HG02571 (cell line): ENCODE measurements around the gene PLA2G6.

Experiments used
- ATAC-seq: cut with Tn5 transposase; IDR thresholded peaks from one replicate; pipeline ENCODE4 v1.9.1; 2021; ENCODE audit warnings: mild to moderate bottlenecking, moderate library complexity; ENCODE audit not compliant: unreplicated experiment

The PLA2G6 gene

GRCh38 chr22:38114484-38115398 lies 66.9 kb downstream of the PLA2G6 start:
- no peak for ATAC-seq

GRCh38 chr22:38112381-38112780 lies 69.2 kb downstream of the PLA2G6 start:
- ATAC-seq, result no peak

- ATAC-seq, result no peak
These were observed 69.7 kb downstream of the PLA2G6 start for GRCh38 chr22:38111925-38112355.

GRCh38 chr22:38110863-38111852 lies 70.5 kb downstream of the PLA2G6 start:
- ATAC-seq, result no peak

GRCh38 chr22:38110008-38110862 lies 71.4 kb downstream of the PLA2G6 start, which contains the start of gene BAIAP2L2:
TSS of gene BAIAP2L2 (minus strand) at chr22:38110684. CDS start at chr22:38110525, 159 bp downstream.
- ATAC-seq, result no peak

- ATAC-seq, result no peak
These were observed 72.1 kb downstream of the PLA2G6 start for GRCh38 chr22:38109371-38110001.

- ATAC-seq, result no peak
These were observed 72.9 kb downstream of the PLA2G6 start for GRCh38 chr22:38108561-38109319.

- no peak for ATAC-seq
These were observed 73.7 kb downstream of the PLA2G6 start for GRCh38 chr22:38107692-38108515.

- no peak for ATAC-seq
These were observed 74.6 kb downstream of the PLA2G6 start for GRCh38 chr22:38106814-38107578.

GRCh38 chr22:38104084-38104483 lies 77.5 kb downstream of the PLA2G6 start:
- no peak for ATAC-seq

GRCh38 chr22:38103641-38104040 lies 78.0 kb downstream of the PLA2G6 start:
- no peak for ATAC-seq

- no peak for ATAC-seq
These were observed 83.0 kb downstream of the PLA2G6 start for GRCh38 chr22:38098410-38099249.

GRCh38 chr22:38097557-38098409 lies 83.8 kb downstream of the PLA2G6 start:
- ATAC-seq, result no peak

- ATAC-seq, result no peak
These were observed 84.6 kb downstream of the PLA2G6 start for GRCh38 chr22:38097058-38097457.

- ATAC-seq, result no peak
These were observed 92.2 kb downstream of the PLA2G6 start for GRCh38 chr22:38089474-38089851.
